Non-pigmented ciliary epithelial cell (primary cell): Measurements from ENCODE around the gene KLK7.

Source experiments
- DNase-seq: peaks from one replicate; pipeline ENCODE4 v3.0.0-alpha.2; 2010; ENCODE audit warnings: low read depth

KLK7 gene

DNA sequence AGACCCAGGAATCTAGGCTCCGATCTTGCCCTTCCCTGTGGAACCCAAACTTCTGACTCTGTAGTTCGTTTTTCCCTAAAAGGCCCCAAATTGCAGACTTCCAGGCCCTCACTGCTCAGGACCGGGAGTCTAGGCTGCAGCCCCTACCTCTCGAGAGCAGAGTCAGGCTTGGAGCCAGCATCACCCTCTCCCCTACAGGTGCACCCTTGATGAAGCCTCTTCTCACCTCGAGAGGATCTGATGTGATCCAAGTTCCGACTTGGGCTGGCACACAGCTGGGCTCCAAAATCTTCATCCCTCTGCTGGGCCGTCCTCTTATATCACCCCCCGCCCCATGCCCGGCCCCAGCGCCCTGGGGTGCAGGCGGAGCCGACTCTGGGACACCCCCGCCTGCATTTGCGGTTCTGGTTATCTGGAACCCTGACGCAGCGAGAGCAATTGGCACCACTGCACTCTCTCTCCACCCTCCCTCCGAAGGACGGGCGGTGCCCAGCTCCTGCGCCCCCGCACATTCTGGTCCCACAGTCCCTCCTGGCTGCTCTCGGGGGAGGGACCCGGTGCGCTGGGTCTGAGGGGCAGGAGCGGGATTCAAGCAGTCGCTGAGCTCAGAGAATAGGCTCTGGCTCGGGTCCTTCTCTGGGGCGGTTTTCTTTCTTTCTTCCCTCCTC, at the start of gene KLK7:
Gene KLK7, minus strand, starts transcription at position 293 of the 668 bp plus-strand sequence. CDS start 1,518 bp downstream, outside the sequence.
- DNase-seq = no peak

DNA sequence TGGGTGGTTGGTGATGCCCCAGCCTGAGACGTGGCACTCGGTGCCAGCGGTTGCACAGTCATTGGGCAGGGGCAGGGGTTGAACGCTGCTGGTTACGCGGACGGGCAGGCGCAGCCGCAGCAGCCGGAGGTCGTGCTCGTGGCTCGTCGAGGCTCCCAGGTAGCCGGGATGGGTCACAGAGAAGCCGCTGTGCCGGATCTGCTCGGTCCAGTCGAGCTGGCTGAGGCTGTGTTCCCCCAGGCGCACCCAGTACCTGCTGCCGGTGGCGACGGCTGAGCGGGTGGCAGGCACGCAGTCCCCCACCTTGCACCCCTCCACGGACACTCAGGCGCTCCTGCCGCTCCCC, 48.1 kb upstream of the KLK7 start:
- DNase-seq = no peak

DNA sequence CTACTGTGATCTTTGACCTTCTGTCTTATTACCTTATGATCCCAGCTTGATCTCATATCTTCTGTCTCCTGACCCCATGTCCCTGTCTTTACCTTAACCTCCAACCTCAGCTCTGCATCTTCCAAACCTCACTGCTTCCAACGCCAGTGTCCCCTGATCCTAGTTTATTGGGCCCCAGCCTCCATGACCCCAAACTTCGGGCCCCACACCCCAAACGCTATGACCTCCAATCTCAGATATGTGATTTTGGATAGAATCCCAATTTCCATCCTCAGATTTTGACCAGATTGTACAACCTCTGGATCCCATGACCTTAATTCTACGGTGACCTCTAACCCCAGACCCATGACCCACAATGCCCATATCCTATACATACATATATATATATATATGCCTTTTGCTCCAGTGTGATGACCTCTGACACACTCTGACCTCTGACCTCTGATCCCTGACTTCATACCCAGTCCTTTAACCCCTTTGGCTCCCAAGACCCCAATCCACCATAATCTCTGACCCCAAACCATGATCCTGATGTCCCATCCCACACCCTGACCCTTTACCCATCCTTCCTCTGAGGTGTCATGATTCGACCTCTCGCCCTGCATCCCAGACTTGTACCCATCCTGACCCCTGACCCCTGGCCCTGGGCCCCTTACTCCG, 47.6 kb upstream of the KLK7 start:
- no peak for DNase-seq

- DNase-seq = no peak
Observed at GRCh38 chr19:51030631-51031030, 46.9 kb upstream of the KLK7 start.

DNA sequence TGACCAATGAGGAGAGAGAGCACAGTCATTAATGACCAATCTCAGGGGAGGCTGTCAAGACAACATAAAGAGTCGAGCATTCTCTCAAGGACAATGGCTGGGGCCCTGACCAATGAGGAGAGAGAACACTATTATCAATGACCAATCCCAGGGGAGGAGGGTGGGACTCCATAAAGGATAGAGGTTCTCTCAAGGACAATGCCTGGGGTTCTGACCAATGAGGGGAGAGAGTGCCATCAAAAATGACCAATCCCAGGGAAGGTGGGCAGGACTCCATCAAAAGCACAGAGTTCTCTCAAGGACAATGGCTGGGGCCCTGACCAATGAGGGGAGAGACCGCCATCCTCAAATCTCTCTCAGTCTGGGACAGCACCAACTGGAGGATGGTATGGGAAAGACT, 46.0 kb upstream of the KLK7 start:
- DNase-seq = no peak

DNA sequence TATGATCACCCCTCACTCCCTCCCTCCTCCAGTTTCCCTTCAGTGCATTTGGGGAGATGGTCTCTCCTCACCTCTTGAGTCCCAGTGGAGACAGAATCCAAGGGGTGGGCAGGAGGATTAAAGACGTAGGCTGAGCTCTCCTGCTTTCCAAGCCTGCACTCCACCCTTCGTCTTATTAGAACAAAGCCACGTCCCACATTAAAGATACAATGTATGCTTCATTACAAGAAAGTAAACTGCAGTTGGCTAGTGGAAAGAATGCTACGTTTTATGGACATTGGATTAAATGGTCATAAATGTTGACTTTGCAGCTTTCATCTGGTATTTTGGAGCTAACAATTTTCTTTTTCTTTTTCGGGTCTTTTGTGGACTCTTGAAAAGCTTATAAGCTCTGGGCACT, 44.2 kb upstream of the KLK7 start:
- no peak for DNase-seq

DNA sequence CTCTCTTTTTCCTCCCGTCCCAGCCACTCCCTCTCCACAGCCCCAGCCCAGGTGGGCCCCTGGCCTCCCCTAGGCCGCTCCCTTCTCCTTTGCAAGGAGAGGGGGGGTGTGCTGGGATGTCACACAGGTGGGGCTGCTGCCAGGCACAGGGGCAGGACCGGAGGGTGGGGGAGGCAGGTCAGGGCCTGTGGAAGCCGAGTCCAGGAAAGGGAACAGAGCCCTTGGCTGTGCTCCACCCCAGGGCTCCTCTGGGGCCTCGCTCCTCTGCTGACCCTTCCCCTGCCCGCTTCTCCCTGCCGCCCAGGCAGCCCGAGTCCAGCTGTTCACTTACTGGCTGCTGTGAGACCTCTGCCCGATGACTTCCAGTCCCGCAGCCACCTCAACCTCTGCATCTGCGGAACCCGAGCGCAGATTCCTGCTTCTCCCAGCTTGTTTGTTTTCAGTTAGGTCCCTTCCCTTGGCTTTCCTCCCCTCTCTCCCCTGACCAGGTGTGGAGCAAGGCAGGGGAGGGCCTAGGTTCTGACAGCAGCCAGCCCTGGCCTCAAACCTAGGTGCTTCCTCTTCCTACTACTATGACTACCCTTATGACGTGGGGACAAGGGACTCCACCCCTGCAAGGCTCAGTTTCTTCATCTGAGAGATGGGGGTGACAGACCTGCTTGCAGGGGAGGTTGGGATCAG, 43.5 kb upstream of the KLK7 start:
- DNase-seq = no peak

GRCh38 chr19:51026554-51026831, 42.8 kb upstream of the KLK7 start, which contains the start of gene KLK11:
TSS of gene KLK11 (minus strand) at chr19:51026616. CDS start at chr19:51025631, 985 bp downstream.
- no peak for DNase-seq

DNA sequence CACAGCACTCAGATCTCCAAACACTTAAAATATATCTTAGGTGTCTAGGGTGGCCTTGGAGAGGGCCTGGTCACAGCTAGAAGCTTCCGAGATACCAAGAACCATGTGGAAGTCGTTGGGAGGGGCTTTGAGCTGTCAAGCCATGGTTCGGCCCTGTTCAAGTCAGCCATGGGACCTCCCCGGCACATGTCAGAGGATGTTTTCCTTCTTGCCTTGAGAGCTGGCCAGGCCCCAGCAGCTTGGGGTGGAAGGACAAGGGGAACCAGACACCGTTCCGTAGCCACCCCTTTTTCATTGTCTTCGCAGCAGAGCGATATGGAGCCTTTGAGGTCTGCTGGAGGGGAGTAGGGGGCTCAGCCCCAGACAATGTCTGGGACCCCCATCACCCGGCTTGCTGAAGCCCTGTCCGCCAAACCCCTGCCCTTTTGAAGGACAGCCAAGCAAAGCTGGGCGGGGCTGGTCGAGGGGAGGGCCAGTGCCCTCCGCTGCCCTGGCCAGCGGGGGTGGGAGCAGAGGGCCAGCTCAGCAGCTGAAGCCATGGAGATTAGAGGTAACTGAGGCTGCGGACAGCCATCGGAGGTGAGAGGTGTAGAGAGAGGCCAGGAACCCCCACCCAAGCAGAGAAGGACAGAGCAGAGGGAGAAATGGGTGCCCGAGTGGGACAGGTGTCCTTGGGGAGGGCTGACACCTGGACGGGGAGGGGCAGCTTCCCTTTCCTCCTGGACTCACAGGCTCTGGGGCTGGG, 42.3 kb upstream of the KLK7 start:
- DNase-seq = no peak

GRCh38 chr19:51025401-51025800, 41.7 kb upstream of the KLK7 start:
- no peak for DNase-seq

- DNase-seq = no peak
Observed at GRCh38 chr19:51024924-51025323, 41.2 kb upstream of the KLK7 start.

- DNase-seq = no peak
Observed at GRCh38 chr19:51023946-51024345, 40.2 kb upstream of the KLK7 start.

GRCh38 chr19:51022526-51022925, 38.8 kb upstream of the KLK7 start:
- no peak for DNase-seq

- peak; percentile 15 for DNase-seq
Observed at GRCh38 chr19:51020988-51021651, 37.4 kb upstream of the KLK7 start.

GRCh38 chr19:51019544-51019925, 35.8 kb upstream of the KLK7 start, which contains the start of gene KLK10:
TSS of gene KLK10 (minus strand) at chr19:51019709. CDS start at chr19:51019130, 579 bp downstream.
- no peak for DNase-seq

DNA sequence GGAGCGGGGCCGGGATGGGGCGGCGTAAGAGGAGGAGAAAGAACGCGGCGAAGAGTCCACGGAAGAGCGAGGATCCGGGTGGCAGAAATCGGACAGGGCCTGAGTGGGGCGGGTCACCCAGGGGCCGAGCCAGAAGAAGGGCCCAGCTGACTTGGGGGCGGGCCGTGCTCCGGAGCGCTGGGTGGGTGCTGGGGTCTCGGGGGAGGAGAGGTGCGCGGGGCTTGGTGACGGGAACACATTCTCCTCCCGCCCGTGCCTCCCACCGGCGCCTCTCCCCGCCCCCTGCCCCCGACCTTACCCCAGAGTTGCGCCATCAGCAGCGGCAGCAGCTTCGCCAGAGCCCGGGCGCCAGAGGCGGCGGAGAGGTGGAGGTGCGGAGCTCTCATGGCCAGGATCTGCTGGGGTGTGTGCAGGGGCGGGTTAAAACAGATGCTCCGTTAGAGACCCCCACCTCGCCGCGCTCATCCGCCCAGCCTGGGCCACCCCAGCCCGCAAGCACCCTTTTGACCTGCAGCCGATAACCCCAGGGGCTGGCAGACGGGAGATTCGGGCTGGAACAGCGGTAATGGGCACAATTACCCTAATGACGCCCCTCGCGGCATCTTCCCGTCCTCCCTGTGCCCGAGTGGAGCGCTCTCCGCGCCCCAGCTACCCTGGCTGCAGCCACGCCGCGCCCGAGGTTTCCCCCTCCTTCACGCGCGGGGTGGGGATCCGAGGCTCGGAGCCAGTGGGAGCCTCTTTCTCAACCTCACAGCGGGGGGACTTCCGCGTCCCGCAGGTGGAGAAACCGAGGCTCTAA, 35.2 kb upstream of the KLK7 start:
- DNase-seq = no peak

GRCh38 chr19:51016798-51017683, 33.3 kb upstream of the KLK7 start:
- DNase-seq = no peak

DNA sequence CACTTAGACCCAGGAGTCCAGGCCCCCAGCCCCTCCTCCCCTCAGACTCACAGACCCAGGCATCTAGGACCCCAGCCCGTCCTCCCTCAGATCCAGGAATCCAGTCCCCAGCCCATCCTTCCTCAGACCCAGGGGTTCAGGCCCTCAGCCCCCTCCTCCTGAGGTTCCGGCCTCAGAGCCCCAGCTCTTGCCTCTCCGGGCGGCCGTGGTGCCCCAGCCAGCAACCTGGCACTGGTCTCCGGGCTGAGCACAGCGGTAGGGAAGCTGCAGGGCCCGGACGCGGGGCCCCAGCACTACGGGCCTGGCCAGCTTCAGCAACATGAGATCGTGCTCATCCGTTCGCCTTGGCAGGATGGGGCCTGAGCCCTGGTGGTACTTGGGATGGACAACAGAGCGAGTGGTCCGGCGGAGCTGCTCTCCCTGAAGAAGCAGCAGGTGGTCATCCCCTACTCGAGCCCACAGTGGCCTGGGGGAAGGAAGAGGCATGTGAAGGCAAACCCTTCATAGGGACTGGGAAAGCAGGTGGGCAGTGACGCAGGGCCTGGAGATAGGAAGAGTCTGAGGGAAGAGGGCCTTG, 32.1 kb upstream of the KLK7 start:
- DNase-seq = no peak

DNA sequence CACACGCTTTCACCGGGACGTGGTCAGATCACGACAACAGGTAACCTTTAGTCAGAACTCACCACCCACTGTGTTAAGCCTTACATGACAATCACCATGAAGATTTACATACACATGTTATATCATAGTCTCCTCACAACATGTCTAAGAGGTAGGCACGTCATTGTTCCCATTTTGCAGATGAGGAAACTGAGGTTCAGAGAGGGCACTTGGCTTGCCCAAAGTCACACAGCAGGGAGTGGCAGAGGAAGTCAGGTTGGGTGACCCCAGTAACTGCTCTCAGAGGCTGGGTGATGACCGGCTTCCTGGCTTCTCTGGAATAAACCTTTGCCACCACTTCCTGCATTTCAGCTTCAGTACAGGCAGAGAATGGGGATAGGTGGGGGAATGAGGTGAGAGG, 30.5 kb upstream of the KLK7 start:
- no peak for DNase-seq

GRCh38 chr19:51012661-51013190, 29.0 kb upstream of the KLK7 start:
- no peak for DNase-seq
